Liver (tissue), 9 donors: Measurements from ENCODE around the gene ATP11B. TPM values are rescaled to one million over a fixed set of nuclear protein-coding genes. Genes with fewer than 3 reads are reported as not detected.

Experiments
- DNase-seq: peaks from one replicate; pipeline ENCODE4 v3.0.0-alpha.2; 2017; ENCODE audit warnings: low spot score
- H3K27ac ChIP-seq, 2 donors: one replicate each; pipeline ENCODE4 v1.7.0; 2013; ENCODE audit warnings: inconsistent platforms in 2 of 2, low read length in 2 of 2, control low read depth in 1 of 2, low read depth in 1 of 2, mild to moderate bottlenecking in 1 of 2
- H3K27me3 ChIP-seq, 4 donors: one replicate each; pipeline versions ENCODE4 v1.6.1 to v1.7.0; 2013; ENCODE audit warnings: low read length in 3 of 4, inconsistent platforms in 1 of 4, mild to moderate bottlenecking in 1 of 4, moderate library complexity in 1 of 4; ENCODE audit not compliant: control insufficient read depth in 4 of 4, insufficient read depth in 4 of 4
- H3K36me3 ChIP-seq, 4 donors: one replicate each; pipeline versions ENCODE4 v1.6.1 to v1.7.0; 2013; ENCODE audit warnings: low read length in 3 of 4, mild to moderate bottlenecking in 3 of 4, low read depth in 1 of 4, moderate library complexity in 1 of 4; ENCODE audit not compliant: control insufficient read depth in 4 of 4, insufficient read depth in 3 of 4
- H3K4me1 ChIP-seq, 4 donors: one replicate each; pipeline versions ENCODE4 v1.6.1 to v1.7.0; 2013; ENCODE audit warnings: low read length in 3 of 4, mild to moderate bottlenecking in 3 of 4, moderate library complexity in 1 of 4; ENCODE audit not compliant: control insufficient read depth in 4 of 4, insufficient read depth in 4 of 4
- H3K4me3 ChIP-seq, 3 donors: one replicate each; pipeline versions ENCODE4 v1.6.1 to v1.7.0; 2013; ENCODE audit warnings: low read length in 3 of 3, control low read depth in 1 of 3, low read depth in 1 of 3, mild to moderate bottlenecking in 1 of 3
- H3K9ac ChIP-seq, 2 donors: one replicate each; pipeline ENCODE4 v1.7.0; 2013; ENCODE audit warnings: low read length in 2 of 2, mild to moderate bottlenecking in 2 of 2, moderate library complexity in 2 of 2, control low read depth in 1 of 2, low read depth in 1 of 2
- H3K9me3 ChIP-seq, 4 donors: one replicate each; pipeline versions ENCODE4 v1.6.1 to v1.7.0; 2013; ENCODE audit warnings: low read length in 3 of 4; ENCODE audit not compliant: control insufficient read depth in 4 of 4
- ATF3 ChIP-seq: IDR thresholded peaks from 2 replicates; pipeline ENCODE4 v1.6.1; 2016; ENCODE audit warnings: antibody characterized with exemption
- CTCF ChIP-seq: fragments of 150-350 bp; IDR thresholded peaks from 2 replicates; pipeline ENCODE4 v1.5.1; 2017; ENCODE audit warnings: improper control_type of control experiment, low read depth, low read length; ENCODE audit not compliant: missing input control
- EGR1 ChIP-seq, 2 donors: IDR thresholded peaks; 2 replicates each; pipeline ENCODE4 v1.6.1; 2016 to 2018; ENCODE audit warnings: antibody characterized with exemption in 2 of 2, low read depth in 2 of 2
- FOXA1 ChIP-seq: IDR thresholded peaks from 2 replicates; pipeline ENCODE4 v1.6.1; 2016; ENCODE audit warnings: antibody characterized with exemption
- FOXA2 ChIP-seq: IDR thresholded peaks from 2 replicates; pipeline ENCODE4 v1.6.1; 2016; ENCODE audit warnings: antibody characterized with exemption
- GABPA ChIP-seq, 2 donors: IDR thresholded peaks in 1 of 2; conservative IDR thresholded peaks in 1 of 2; 2 replicates each; pipeline ENCODE4 v1.6.1; 2016; ENCODE audit warnings: antibody characterized with exemption in 2 of 2, mild to moderate bottlenecking in 1 of 2, moderate library complexity in 1 of 2
- HNF4A ChIP-seq, 2 donors: conservative IDR thresholded peaks; 2 replicates each; pipeline ENCODE4 v1.6.1; 2016; ENCODE audit warnings: antibody characterized with exemption in 2 of 2, mild to moderate bottlenecking in 2 of 2
- HNF4G ChIP-seq: IDR thresholded peaks from 2 replicates; pipeline ENCODE4 v1.6.1; 2016; ENCODE audit warnings: antibody characterized with exemption
- JUND ChIP-seq, 2 donors: IDR thresholded peaks; 2 replicates each; pipeline ENCODE4 v1.6.1; 2016; ENCODE audit warnings: antibody characterized with exemption in 2 of 2
- NR2F2 ChIP-seq: IDR thresholded peaks from 2 replicates; pipeline ENCODE4 v1.6.1; 2016; ENCODE audit warnings: antibody characterized with exemption
- RAD21 ChIP-seq, 2 donors: IDR thresholded peaks; 2 replicates each; pipeline ENCODE4 v1.6.1; 2016; ENCODE audit warnings: antibody characterized with exemption in 2 of 2, mild to moderate bottlenecking in 2 of 2
- REST ChIP-seq: IDR thresholded peaks from 2 replicates; pipeline ENCODE4 v1.6.1; 2016; ENCODE audit warnings: antibody characterized with exemption, mild to moderate bottlenecking
- RXRA ChIP-seq, 2 donors: IDR thresholded peaks; 2 replicates each; pipeline ENCODE4 v1.6.1; 2017 to 2018; ENCODE audit warnings: antibody characterized with exemption in 2 of 2, mild to moderate bottlenecking in 1 of 2
- SP1 ChIP-seq: IDR thresholded peaks from 2 replicates; pipeline ENCODE4 v1.6.1; 2018; ENCODE audit warnings: antibody characterized with exemption, mild to moderate bottlenecking
- TAF1 ChIP-seq: conservative IDR thresholded peaks from 2 replicates; pipeline ENCODE4 v1.6.1; 2016; ENCODE audit warnings: antibody characterized with exemption, mild to moderate bottlenecking
- YY1 ChIP-seq: IDR thresholded peaks from 2 replicates; pipeline ENCODE4 v1.6.1; 2016; ENCODE audit warnings: antibody characterized with exemption, mild to moderate bottlenecking
- ZBTB33 ChIP-seq: IDR thresholded peaks from 2 replicates; pipeline ENCODE4 v1.6.1; 2016; ENCODE audit warnings: antibody characterized with exemption
- WGBS: extraction: QIAGEN DNeasy Blood & Tissue Kit; methylation state at CpG from one replicate; pipeline ENCODE4 v1.1.7; 2013; 5-methylcytosine and 5-hydroxymethylcytosine counted together
- polyA plus RNA-seq, 2 donors: library from polyadenylated mRNA; stranded (reverse) in 1 of 2; unstranded in 1 of 2; fragments of 200-250 nt in 1 of 2; fragments of >200 nt in 1 of 2; fragmentation: Nextera tagmentation in 1 of 2; extraction: Ambion mirVana in 1 of 2; gene quantifications; one replicate each; pipeline versions ENCODE4 v1.2.1 to v1.2.3, GENCODE V29; 2013 to 2015
- total RNA-seq, 2 donors: library from RNA; depleted of rRNA; stranded (reverse); fragments of >200 nt; gene quantifications; one replicate each; pipeline ENCODE4 v1.2.3, GENCODE V29; 2014
- donor health status: healthy.
- donor health status: healthy.
- donor health status: healthy.
- donor health status: healthy.
- donor health status: healthy.

The ATP11B gene
- total and polyA plus RNA-seq, 4 donors = 5.9 to 49.6 (median 19.0) TPM

- 2% methylated on average over 13 of the region's 13 CpGs for WGBS
Measured at GRCh38 chr3:182794455-182795388, 1.4 kb downstream of the ATP11B start.

GRCh38 chr3:182795389-182795782, 2.1 kb downstream of the ATP11B start:
- WGBS = 51% methylated on average over 3 of the region's 3 CpGs
- no peak for DNase-seq
- no peak overlapping the region for H3K4me3 ChIP-seq
- no peaks in the 10 kb centered on the region for H3K36me3 ChIP-seq
- peaks cover 3 to 22% (median 5%) of the 10 kb centered on the region in 4 donors for H3K4me1 ChIP-seq
- TF ChIP-seq YY1 (peak; percentile 24), ZBTB33 (no peak)
- H3K9me3 ChIP-seq = no peaks in the 10 kb centered on the region
- peak overlapping the region; percentile 92 to 95 for H3K27ac ChIP-seq
- H3K9ac ChIP-seq = peak overlapping the region; percentile 78 to 90
- H3K27me3 ChIP-seq = no peaks in the 10 kb centered on the region

More at GRCh38 chr3:182794455-182795388, 1.4 kb downstream of the ATP11B start:
- Histone ChIP-seq H3K4me1 (peaks cover 3 to 22% (median 5%) of the 10 kb centered on the region in 4 donors), H3K36me3 (no peaks in the 10 kb centered on the region), H3K27ac (peak overlapping the region; percentile 92 to 95), H3K27me3 (no peaks in the 10 kb centered on the region), H3K4me3 (peak overlapping the region; percentile 82 to 94 (median 88)), H3K9me3 (no peaks in the 10 kb centered on the region), H3K9ac (peak overlapping the region; percentile 78 to 90)
- peak in 1 of 2 donors; percentile 10 for TF ChIP-seq JUND (IDR thresholded peaks at IDR 0.05)
- TF ChIP-seq FOXA1 = no peak
- no peak for DNase-seq

GRCh38 chr3:182796310-182796709, 3.0 kb downstream of the ATP11B start:
- Histone ChIP-seq H3K9me3 (no peaks in the 10 kb centered on the region), H3K4me3 (no peak overlapping the region), H3K4me1 (peaks cover 3 to 22% (median 5%) of the 10 kb centered on the region in 4 donors), H3K36me3 (no peaks in the 10 kb centered on the region), H3K27me3 (no peaks in the 10 kb centered on the region), H3K27ac (no peak overlapping the region), H3K9ac (no peak overlapping the region)
- DNase-seq = no peak
- 100% methylated on average over 1 of the region's 1 CpG for WGBS
- TF ChIP-seq FOXA1 = no peak
- TF ChIP-seq SP1 = no peak
- TF ChIP-seq HNF4A (conservative IDR thresholded peaks at IDR 0.05) = no peak
- TF ChIP-seq RXRA (IDR thresholded peaks at IDR 0.05) = no peak
- no peak for TF ChIP-seq JUND (IDR thresholded peaks at IDR 0.05)
- TF ChIP-seq HNF4G = no peak
- TF ChIP-seq EGR1 (IDR thresholded peaks at IDR 0.05; ENCODE audit: low read depth in 2 of 2) = no peak
- no peak for TF ChIP-seq FOXA2
- no peak for TF ChIP-seq TAF1
- TF ChIP-seq RAD21 (IDR thresholded peaks at IDR 0.05) = no peak
- no peak for TF ChIP-seq ZBTB33
- TF ChIP-seq NR2F2 = no peak
- TF ChIP-seq ATF3 = no peak
- TF ChIP-seq YY1 = no peak
- no peak for TF ChIP-seq REST
- no peak for TF ChIP-seq GABPA (IDR thresholded peaks at IDR 0.05 in 1 of 2, conservative IDR thresholded peaks at IDR 0.05 in 1 of 2)
- no peak for TF ChIP-seq CTCF
